Measurements from ENCODE around the gene PRM2.

- TF ChIP-seq POLR2AphosphoS5 (IDR thresholded peaks at IDR 0.05; ENCODE audit: low read depth, low read length): no peak
- TF ChIP-seq REST (IDR thresholded peaks at IDR 0.05; ENCODE audit: insufficient read depth in 1 of 2, low read depth in 2 of 2, low read length in 2 of 2): no peak
Observed at GRCh38 chr16:11232852-11233726, 43.2 kb downstream of the PRM2 start.

All from PFSK-1 (cell line).